Measurements from ENCODE around the gene HYLS1. TPM values are rescaled to one million over a fixed set of nuclear protein-coding genes. Genes with fewer than 3 reads are reported as not detected.

HYLS1 gene
- polyA plus RNA-seq, 1 donor (not counting 4 experiments of a cell fraction or from before 2014, with no cell fraction given) = 7.2 TPM

GRCh38 chr11:125892994-125893393 lies 5.5 kb downstream of the HYLS1 start:
- no peak for TF ChIP-seq CTCF (optimal IDR thresholded peaks at IDR 0.05 in 1 of 3, IDR thresholded peaks at IDR 0.05 in 1 of 3, conservative IDR thresholded peaks at IDR 0.05 in 1 of 3; ENCODE audit: extremely low read depth in 1 of 3, insufficient read depth in 2 of 3, low read length in 3 of 3)
- TF ChIP-seq EZH2 (IDR thresholded peaks at IDR 0.05; ENCODE audit: low read length) = no peak
- Histone ChIP-seq H4K20me1 (ENCODE audit: control insufficient read depth, extremely low read depth, insufficient read depth, low read length) (no peaks in the 10 kb centered on the region), H3K4me2 (ENCODE audit: control insufficient read depth, extremely low read depth, insufficient read depth, low read depth, low read length) (no peak overlapping the region), H2AFZ (ENCODE audit: control insufficient read depth, low read length) (no peak overlapping the region), H3K9me1 (ENCODE audit: control insufficient read depth, extremely low read depth, insufficient read depth, low read length) (peaks cover 3% of the 10 kb centered on the region), H3K9ac (ENCODE audit: control insufficient read depth, extremely low read depth, insufficient read depth, low read length) (no peak overlapping the region), H3K79me2 (ENCODE audit: control insufficient read depth, insufficient read depth, low read length) (peaks cover 42% of the 10 kb centered on the region), H3K4me1 (ENCODE audit: control insufficient read depth, extremely low read depth, insufficient read depth, low read length) (peaks cover 9% of the 10 kb centered on the region), H3K27ac (ENCODE audit: control insufficient read depth, insufficient read depth, low read length) (no peak overlapping the region), H3K27me3 (ENCODE audit: control insufficient read depth, extremely low read depth, insufficient read depth, low read length) (no peaks in the 10 kb centered on the region), H3K4me3 (ENCODE audit: control insufficient read depth in 2 of 3, extremely low read depth in 1 of 3, insufficient read depth in 2 of 3, low read depth in 1 of 3, low read length in 3 of 3) (no peak overlapping the region), H3K9me3 (ENCODE audit: control insufficient read depth, low read depth, low read length) (no peaks in the 10 kb centered on the region), H3K36me3 (ENCODE audit: control insufficient read depth in 2 of 2, extremely low read depth in 1 of 2, insufficient read depth in 2 of 2, low read length in 2 of 2) (peaks cover 2 to 21% of the 10 kb centered on the region in 2 experiments)
- FAIRE-seq (no peak), DNase-seq (ENCODE audit: low read depth, low spot score) (no peak)
- dilution Hi-C loops (cut with MboI; ENCODE audit: extremely low pct_ligation_motif_present, low sequenced_read_pairs) = no loop called here

DNA sequence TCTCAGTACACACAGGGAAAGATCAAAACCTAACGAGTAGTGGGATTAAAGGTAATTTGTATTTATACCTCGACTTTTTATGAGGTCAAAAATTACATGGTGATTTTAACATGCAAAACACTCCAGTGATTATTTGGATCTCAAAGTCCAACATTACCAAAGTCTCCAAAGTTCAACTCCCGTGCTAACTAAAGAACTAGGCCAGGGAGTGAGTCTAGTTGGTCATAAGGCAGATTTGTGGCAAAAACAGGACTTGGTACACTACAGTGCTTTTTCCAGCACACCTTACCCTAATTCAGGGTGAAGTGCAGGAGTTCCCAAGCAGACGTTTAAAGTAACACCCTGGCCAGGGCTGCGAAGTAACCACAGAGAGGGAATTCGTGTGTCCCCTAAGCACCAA lies 14.4 kb downstream of the HYLS1 start:
- peak overlapping the region in 2 of 3 experiments; percentile 8 to 16 for H3K4me3 ChIP-seq (ENCODE audit: control insufficient read depth in 2 of 3, extremely low read depth in 1 of 3, insufficient read depth in 2 of 3, low read depth in 1 of 3, low read length in 3 of 3)
- no peak overlapping the region for H2AFZ ChIP-seq (ENCODE audit: control insufficient read depth, low read length)
- H4K20me1 ChIP-seq (ENCODE audit: control insufficient read depth, extremely low read depth, insufficient read depth, low read length) = no peaks in the 10 kb centered on the region
- peaks cover 7% of the 10 kb centered on the region for H3K4me1 ChIP-seq (ENCODE audit: control insufficient read depth, extremely low read depth, insufficient read depth, low read length)
- H3K27ac ChIP-seq (ENCODE audit: control insufficient read depth, insufficient read depth, low read length) = no peak overlapping the region
- H3K9ac ChIP-seq (ENCODE audit: control insufficient read depth, extremely low read depth, insufficient read depth, low read length) = no peak overlapping the region
- peaks cover 20% of the 10 kb centered on the region for H3K27me3 ChIP-seq (ENCODE audit: control insufficient read depth, extremely low read depth, insufficient read depth, low read length)
- no peaks in the 10 kb centered on the region for H3K9me1 ChIP-seq (ENCODE audit: control insufficient read depth, extremely low read depth, insufficient read depth, low read length)
- peaks cover 6 to 8% of the 10 kb centered on the region in 2 experiments for H3K36me3 ChIP-seq (ENCODE audit: control insufficient read depth in 2 of 2, extremely low read depth in 1 of 2, insufficient read depth in 2 of 2, low read length in 2 of 2)
- peak overlapping the region; percentile 23 for H3K4me2 ChIP-seq (ENCODE audit: control insufficient read depth, extremely low read depth, insufficient read depth, low read depth, low read length)
- dilution Hi-C loops (cut with MboI; ENCODE audit: extremely low pct_ligation_motif_present, low sequenced_read_pairs) = no loop called here
- TF ChIP-seq EZH2 (IDR thresholded peaks at IDR 0.05; ENCODE audit: low read length) (no peak), CTCF (optimal IDR thresholded peaks at IDR 0.05 in 1 of 3, IDR thresholded peaks at IDR 0.05 in 1 of 3, conservative IDR thresholded peaks at IDR 0.05 in 1 of 3; ENCODE audit: extremely low read depth in 1 of 3, insufficient read depth in 2 of 3, low read length in 3 of 3) (no peak)
- no peaks in the 10 kb centered on the region for H3K9me3 ChIP-seq (ENCODE audit: control insufficient read depth, low read depth, low read length)
- H3K79me2 ChIP-seq (ENCODE audit: control insufficient read depth, insufficient read depth, low read length) = peaks cover 34% of the 10 kb centered on the region
- no peak for DNase-seq (ENCODE audit: low read depth, low spot score)
- no peak for FAIRE-seq

Measured in keratinocyte (primary cell).